Measurements from ENCODE around the gene RAB23.

Gene RAB23

DNA sequence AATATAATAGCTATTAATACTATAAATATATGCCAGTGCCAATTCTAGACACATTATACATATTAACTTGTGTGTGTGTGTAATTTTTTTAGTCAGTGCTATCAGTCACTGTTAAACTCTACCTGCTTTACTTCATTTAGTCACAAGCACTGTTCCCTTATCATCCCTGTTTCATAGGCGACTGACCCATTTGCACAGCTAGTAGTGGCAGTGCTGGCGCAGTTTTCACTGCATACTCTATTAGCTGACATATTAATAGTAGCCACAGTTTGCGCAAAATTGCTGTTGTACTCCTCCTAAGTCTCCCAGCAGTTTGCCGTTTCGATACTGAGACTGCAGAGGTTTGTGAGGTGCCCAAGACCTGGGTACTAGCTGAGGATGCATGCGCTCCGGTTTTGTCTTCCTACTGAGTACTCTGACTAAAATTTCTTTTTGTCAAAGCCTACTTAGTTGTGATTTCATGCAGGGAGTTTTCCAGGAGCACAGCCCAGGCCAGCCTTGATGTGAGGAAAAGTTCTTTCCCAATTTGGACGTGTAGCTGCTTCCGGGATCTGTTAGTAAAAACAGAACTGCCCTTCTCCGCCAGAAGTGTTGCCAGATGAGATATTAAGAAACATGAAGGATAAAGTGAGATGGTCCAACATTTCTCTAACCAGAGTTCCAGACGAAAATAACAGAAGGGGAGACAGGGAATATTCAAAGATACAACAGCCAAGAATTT, 44.4 kb downstream of the RAB23 start:
- DNase-seq: no peak

DNA sequence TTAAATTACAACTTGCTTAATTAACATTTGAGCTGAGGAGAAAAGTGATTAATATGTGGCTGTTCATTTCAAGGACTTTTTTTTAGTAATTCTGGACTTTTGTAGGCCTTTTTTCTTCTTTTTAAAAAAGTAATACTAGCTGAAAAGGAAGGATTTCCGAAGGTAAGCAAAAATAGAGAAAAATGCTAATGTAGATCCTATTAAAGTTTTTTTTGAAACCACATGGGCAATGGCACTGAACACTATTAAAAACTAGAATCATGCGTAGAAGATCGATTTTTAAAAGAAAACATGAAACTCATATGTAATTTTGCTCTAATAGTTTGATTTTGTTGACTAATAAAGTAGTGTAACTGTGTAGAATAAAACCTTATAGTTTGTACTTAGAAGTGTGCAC, 47.6 kb downstream of the RAB23 start:
- no peak for DNase-seq

DNA sequence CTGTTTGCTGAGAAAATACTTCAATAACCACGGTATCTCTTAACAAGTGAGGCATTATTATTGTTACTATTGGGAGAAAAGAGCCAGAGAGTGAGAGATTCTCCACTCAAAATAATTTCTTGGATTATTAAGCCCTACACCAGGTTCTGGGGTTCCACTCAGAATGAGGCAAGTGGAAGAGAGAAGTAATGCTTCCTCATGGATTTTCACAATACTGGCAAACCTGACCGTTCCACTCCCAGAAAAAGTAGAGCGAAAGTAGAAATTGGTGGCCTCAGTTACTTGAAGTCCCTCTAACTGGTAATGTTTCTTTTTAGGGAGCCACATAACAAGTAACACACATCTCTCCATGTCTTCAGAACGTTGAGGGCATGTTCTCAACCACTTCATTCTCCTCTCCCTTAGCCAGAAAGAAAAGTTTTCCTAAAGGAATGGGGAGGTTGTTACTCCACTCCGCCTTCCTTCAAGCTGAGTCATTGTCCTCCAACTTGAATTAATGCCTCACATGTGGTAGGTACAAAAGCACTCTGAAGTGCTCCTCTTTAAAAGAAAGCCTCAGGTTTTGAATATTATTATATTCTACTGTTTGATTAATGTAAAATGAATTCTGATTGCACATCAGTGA, 48.1 kb downstream of the RAB23 start:
- DNase-seq: no peak

GRCh38 chr6:57173056-57173885, 48.8 kb downstream of the RAB23 start:
- DNase-seq: peak; percentile 26

- peak; percentile 90 for DNase-seq
These were observed 49.7 kb downstream of the RAB23 start, which contains the start of gene BAG2 for GRCh38 chr6:57172136-57173055. Gene BAG2, plus strand, starts transcription at chr6:57172326. Its CDS starts 372 bp downstream, at chr6:57172698.

DNA sequence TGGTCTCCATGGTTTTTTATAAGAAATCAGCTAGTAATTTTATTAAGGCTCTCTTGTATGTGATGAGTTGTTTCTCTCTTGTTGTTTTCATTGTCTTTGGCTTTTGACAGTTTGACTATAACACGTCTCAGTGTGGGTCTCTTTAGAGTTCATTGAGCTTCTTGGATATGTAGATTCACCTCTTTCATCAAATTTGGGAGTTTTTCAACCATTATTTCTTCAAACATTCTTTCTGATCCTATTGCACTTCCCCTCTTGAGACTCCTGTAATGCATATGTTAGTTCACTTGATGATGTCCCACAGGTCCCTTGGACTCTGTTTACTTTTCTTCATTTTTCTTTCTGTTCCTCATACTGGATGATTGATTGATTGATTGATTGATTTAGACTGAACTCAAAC, 57.0 kb downstream of the RAB23 start:
- DNase-seq: no peak

DNA sequence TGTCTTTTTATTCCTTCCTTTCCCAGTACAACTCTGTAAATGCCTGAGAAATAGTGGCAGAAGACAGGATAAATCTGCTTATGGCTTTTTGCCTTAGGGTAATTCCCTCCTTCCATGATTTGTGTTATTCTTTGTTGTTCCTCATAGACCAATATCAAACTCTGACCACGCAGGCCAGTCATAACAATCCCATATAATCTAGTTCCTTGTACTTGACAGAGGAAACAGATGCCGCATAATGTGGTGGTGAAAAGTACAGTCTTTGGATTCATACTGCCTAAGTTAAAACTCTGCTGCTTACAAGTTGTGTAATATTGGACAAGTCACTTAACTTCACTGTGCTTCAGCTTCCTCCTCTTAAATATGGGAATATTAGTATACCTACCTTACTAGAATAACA, 58.2 kb downstream of the RAB23 start:
- DNase-seq: no peak

DNA sequence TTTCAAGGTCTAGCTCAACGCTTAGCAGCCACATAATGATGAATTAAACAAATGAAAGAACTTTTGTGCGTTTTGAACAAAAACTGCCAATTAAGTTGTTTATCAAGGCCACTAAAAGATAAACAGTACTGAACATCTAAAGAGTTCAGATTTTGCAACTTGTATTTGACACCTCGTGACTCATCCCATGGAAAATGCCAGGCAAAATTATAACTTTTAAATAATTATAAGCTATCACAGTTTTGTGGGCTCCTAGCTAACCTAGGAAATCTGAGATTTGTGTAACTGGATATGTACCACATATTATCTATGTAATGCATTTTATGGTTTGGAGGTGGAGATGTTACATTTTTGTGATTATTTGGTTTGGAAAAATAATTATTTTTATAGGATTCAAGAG, 59.6 kb downstream of the RAB23 start:
- DNase-seq: no peak

DNA sequence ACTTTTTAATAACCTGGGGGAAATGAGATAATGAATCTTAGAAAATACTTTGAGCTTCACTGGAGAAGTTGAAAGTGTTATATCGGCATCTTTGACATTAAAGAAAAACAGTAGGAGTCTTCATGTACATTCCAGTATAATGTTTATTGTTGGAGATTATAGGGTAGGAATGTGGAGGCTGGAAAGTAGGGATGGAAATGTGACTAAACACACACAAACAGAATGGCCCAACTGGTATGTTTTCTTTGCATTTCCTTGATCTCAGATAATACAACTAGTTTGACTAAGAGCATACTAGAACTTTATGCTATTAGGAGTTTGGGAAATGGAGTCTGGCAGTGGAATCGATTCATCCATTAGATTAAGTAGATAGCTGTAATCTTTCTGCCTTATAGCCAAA, 60.1 kb downstream of the RAB23 start:
- DNase-seq: no peak

DNA sequence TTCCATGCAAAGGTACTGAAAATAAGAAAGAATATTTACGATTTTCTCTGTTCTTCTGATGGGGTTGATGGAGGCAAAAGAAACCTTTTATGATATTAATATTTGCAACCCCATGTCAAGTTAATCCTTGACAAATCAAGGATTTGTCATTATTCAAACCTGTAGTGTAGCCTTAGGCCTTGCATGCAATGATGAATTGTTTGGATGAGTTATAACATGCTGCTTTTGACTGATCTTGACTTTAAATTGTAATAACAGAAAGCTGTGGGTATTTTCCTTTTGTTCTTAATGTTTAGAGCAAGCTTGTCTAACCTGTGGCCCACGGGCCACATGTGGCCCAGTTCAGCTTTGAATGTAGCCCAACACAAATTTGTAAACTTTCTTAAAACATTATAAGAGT, 63.0 kb downstream of the RAB23 start:
- DNase-seq: no peak

GRCh38 chr6:57158658-57159057, 63.4 kb downstream of the RAB23 start:
- no peak for DNase-seq

DNA sequence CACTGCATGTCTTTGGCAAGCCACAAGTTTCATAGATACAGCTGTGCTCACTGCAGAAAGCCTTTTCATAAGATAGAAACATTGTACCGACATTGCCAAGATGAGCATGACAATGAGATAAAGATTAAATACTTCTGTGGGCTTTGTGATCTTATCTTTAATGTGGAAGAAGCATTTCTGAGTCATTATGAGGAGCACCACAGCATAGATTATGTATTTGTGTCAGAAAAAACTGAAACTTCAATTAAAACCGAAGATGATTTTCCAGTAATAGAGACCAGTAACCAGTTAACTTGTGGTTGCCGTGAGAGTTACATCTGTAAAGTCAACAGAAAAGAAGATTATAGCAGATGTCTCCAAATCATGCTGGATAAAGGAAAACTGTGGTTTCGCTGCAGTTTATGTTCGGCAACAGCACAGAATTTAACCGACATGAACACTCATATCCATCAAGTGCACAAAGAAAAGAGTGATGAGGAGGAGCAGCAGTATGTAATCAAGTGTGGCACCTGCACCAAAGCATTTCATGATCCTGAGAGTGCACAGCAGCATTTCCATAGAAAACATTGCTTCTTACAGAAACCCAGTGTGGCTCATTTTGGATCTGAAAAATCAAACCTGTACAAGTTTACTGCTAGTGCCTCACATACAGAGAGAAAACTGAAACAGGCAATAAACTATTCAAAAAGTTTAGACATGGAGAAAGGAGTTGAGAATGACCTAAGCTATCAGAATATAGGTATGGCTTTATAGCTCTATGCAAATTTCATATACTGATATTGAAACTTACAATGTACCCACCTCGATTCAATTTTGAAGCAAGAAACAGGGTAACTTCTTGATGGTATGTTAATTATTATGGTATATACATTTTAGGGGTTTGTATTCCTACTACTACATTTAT, 73.9 kb downstream of the RAB23 start:
- DNase-seq: no peak

DNA sequence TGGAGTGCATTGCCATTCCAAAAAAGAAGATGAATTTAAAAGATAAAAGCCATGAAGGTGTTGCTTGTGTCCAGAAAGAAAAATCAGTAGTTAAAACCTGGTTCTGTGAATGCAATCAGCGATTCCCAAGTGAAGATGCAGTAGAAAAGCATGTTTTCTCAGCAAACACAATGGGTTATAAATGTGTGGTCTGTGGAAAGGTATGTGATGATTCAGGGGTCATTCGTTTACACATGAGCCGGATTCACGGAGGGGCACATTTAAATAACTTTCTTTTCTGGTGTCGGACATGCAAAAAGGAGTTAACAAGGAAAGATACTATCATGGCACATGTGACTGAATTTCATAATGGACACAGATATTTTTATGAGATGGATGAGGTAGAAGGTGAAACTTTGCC, 74.7 kb downstream of the RAB23 start:
- DNase-seq: no peak

DNA sequence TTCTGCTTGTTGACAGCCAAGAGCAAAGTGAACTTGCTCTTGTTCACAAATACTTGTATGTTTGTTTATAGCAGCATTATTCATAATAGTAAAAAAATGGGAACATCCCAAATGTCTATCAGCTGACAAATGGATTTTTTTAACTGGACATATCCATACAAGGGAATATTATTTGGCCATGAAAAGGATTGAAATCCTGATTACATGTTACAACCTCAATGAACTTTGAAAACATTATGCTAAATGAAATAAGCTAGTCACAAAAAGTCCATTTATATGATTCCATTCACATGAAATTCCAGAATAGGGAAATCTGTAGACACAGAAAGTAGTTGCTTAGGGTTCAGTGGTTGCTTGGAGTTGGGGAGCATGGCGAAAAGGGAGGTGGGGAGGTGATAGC, 78.4 kb downstream of the RAB23 start:
- DNase-seq: no peak

GRCh38 chr6:57142178-57142525, 80.0 kb downstream of the RAB23 start:
- DNase-seq: no peak

DNA sequence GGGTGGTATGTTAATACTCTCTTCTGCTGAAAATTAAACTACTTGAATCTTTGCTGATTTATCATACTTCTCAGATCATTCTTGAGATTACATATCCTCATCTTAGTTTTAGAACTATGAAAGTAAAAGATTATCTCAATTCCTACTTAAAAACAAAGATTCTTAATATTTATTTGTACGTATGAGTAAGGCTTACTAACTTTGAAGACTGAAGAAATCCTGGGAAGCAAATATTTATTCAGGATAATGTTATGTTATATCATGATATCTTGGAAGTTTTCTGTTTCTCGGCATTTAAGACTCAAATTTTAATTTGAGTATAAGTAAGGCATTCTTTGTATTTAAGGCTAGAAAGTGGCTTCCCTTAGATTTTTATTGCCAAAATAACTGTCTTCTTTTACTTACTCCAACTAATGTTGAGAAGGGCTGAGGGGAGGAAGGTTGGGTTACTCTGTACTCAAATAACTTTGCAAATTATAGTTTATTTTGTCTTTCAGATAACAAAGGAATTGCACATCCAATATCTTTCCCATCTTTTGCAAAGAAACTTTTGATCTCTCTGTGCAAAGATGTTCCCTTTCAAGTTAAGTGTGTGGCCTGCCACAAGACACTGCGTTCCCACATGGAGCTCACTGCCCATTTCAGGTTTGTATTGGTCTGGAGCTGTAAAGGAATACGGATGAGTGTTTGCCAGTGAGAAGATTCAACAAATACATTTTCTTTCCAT, 80.5 kb downstream of the RAB23 start:
- no peak for DNase-seq

GRCh38 chr6:57138026-57138425, 84.1 kb downstream of the RAB23 start:
- DNase-seq: no peak

GRCh38 chr6:57137350-57137749, 84.8 kb downstream of the RAB23 start:
- no peak for DNase-seq
